ENCODE measurements around the gene MRTFA.

GRCh38 chr22:40418366-40419201, 217.9 kb downstream of the MRTFA start:
- TF ChIP-seq CTCF (IDR thresholded peaks at IDR 0.05): no peak
- no peak for TF ChIP-seq POLR2A (IDR thresholded peaks at IDR 0.05)
